AG04449 (cell line): Measurements from ENCODE around the gene GRIK2.

ENCODE experiments used
- CTCF ChIA-PET: fragments of 350-600 bp; formaldehyde crosslinking; extraction: SDS; loops from one replicate; lab custom pipeline; 2021; ENCODE audit warnings: antibody characterized with exemption; lab: Yijun Ruan, JAX
- POLR2A ChIA-PET: fragments of 400-600, 350-600 bp; formaldehyde crosslinking; extraction: SDS; loops from one replicate; lab custom pipeline; 2020; ENCODE audit warnings: antibody characterized with exemption, inconsistent platforms; lab: Yijun Ruan, JAX
- DNase-seq: peaks from one replicate; pipeline ENCODE4 v3.0.0-alpha.2; 2010; ENCODE audit warnings: low read depth, low spot score
- H3K4me3 ChIP-seq: 2 replicates; pipeline ENCODE4 v1.5.1; 2011; ENCODE audit warnings: low read depth, mild to moderate bottlenecking, control low read depth, low read length
- TF ChIP-seq, protein P1 (sequence below): IDR thresholded peaks from one replicate; pipeline ENCODE4 v1.5.1; 2011; ENCODE audit warnings: mild to moderate bottlenecking, moderate library complexity, low read length, control low read depth, inconsistent platforms; ENCODE audit not compliant: insufficient read depth; ENCODE audit errors: missing control alignments

Gene GRIK2

DNA sequence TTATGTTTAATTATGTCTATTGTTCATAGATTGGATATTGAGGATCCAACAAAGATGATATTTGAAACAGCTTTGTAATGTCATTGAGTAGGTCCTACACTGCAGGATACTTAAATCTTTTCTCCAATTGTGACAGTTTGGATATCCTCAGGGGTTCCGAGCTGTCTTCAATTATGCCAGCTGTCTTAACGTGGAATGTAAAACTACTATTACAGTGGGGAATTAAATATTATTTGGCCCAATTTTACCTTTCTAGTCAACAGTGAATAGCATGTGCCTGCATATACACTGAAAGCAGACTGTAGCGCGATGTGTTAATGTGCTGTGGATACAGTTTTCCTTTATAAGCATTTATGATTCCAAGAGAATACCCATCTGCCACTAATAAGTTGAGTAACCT is 156.9 kb downstream of the GRIK2 start:
- POLR2A ChIA-PET, result no interaction called here
- CTCF ChIA-PET, result no interaction called here

DNA sequence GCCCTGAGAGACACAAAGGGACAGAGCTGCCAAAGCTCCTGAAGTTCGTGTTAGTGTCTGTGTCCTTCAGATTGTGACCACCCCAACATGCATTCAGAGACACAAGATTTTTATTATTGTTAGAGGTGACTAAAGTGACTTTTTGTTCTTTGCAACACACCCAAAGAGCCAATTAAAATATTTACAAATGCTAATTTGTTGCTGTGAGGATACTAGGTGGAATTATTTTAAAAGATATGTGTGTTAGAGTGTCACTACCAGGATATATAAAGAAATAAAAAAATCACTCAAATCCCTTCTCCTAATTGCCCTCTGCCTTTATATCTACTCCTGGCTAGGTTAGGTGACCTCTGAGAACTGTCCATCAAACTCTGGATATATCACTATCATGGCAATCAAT is 160.7 kb downstream of the GRIK2 start:
- TF ChIP-seq, protein P1, sequence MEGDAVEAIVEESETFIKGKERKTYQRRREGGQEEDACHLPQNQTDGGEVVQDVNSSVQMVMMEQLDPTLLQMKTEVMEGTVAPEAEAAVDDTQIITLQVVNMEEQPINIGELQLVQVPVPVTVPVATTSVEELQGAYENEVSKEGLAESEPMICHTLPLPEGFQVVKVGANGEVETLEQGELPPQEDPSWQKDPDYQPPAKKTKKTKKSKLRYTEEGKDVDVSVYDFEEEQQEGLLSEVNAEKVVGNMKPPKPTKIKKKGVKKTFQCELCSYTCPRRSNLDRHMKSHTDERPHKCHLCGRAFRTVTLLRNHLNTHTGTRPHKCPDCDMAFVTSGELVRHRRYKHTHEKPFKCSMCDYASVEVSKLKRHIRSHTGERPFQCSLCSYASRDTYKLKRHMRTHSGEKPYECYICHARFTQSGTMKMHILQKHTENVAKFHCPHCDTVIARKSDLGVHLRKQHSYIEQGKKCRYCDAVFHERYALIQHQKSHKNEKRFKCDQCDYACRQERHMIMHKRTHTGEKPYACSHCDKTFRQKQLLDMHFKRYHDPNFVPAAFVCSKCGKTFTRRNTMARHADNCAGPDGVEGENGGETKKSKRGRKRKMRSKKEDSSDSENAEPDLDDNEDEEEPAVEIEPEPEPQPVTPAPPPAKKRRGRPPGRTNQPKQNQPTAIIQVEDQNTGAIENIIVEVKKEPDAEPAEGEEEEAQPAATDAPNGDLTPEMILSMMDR, result no peak
- ChIA-PET POLR2A (no interaction called here), CTCF (no interaction called here)
- H3K4me3 ChIP-seq, result no peak overlapping the region
- no peak for DNase-seq

More for the DNA sequence above, 156.9 kb downstream of the GRIK2 start:
- no peak overlapping the region for H3K4me3 ChIP-seq
- TF ChIP-seq, protein P1, result no peak
- DNase-seq, result no peak

DNA sequence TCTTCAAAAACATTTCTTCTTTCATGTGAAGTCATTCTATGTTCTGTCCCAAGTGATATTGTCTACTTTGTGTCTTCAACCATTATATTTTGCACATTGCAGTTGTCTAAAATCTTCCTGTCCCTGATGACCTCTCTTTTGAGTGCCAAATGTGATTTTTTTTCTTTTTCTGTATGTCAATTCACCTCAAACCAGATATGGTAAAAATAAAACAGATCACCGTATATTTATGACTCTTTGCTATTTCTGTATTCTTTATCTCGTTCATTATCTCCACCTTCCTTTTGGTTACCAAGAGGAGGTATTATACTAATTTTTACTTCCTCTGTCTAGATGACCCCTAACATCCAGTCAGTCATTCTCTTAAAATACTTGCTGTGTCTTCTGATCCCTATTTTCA is 165.2 kb downstream of the GRIK2 start:
- no peak overlapping the region for H3K4me3 ChIP-seq
- ChIA-PET CTCF (no interaction called here), POLR2A (no interaction called here)
- TF ChIP-seq, protein P1, result no peak
- DNase-seq, result no peak

DNA sequence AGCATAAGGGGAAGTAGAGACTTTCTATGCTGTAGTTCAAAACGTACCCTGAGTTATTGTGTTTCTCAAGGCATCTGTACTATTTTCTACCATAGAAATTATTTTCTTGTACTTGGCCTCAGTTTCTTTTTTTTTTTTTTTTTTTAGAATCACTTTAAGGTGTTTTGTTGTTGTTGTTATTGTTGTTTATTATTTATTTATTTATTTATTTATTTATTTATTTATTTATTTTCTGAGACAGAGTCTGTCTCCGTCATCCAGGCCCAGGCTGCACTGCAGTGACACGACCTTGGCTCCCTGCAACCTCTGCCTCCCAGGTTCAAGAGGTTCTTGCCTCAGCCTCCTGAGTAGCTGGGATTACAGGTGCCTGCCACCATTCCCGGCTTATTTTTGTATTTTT is 179.1 kb downstream of the GRIK2 start:
- no peak for DNase-seq
- ChIA-PET POLR2A (interaction anchor here (0.7 kb wide), 1 partner anchor 17 kb away, joined by 4 read pairs; no protein-coding TSS in a partner anchor), CTCF (no interaction called here)
- TF ChIP-seq, protein P1, result no peak
- no peak overlapping the region for H3K4me3 ChIP-seq

DNA sequence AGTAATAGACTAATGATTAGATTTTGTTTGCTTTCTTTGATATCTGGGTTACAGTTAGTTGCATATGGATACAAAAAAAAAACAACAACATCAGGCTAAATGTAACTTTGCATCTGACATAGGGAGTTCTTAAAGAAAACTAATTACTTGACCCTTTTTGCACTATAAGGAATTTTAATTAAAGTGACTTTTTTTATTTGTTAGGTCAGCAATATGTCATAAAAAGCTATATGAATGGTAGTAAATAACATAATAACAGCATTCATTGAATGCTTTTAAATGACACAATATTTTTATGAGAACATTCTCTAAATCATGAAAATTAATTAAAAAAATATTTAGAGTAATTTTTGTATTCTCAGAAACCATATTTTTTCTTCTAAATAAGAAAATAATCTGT is 183.6 kb downstream of the GRIK2 start:
- no peak overlapping the region for H3K4me3 ChIP-seq
- DNase-seq, result no peak
- ChIA-PET POLR2A (no interaction called here), CTCF (no interaction called here)
- TF ChIP-seq, protein P1, result no peak

DNA sequence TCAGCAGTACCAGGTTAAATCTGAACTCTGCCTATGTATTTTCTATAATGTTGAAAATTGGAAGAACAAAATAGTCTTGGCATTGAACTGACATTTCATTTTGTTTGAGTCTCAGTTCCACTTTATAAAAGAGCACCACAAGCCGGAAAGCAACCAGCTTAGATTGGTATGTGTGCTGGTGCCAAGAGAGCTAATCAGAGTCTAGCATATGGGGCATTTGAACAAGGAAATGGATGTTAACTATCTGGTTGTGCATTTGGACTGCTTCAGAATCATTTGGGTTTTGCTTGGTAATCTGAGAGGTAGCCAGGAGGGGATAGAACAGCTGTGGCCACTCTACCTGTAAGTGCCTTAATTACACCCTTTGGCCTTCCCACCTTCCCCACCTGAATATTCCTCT is 184.8 kb downstream of the GRIK2 start:
- DNase-seq, result no peak

More for the DNA sequence above, 184.8 kb downstream of the GRIK2 start:
- CTCF ChIA-PET, result no interaction called here
- TF ChIP-seq, protein P1, result no peak
- POLR2A ChIA-PET, result no interaction called here
- H3K4me3 ChIP-seq, result no peak overlapping the region
